HCT116 (cell line): ENCODE results near the gene CAB39L. TPM values are rescaled to one million over a fixed set of nuclear protein-coding genes. Genes with fewer than 3 reads are reported as not detected.

ENCODE experiments used
- ATAC-seq: fragments of 200-7000 bp; cut with Tn5 transposase; 2 replicates; pipeline ENCODE4 v1.9.1; 2020; ENCODE audit warnings: mild to moderate bottlenecking, moderate library complexity
- BruUV-seq: library from RNA; stranded (reverse); fragments of 400-500 nt; replicated peaks from 2 replicates; lab custom pipeline; 2021; lab: Mats Ljungman, UMichigan
- CTCF ChIA-PET: fragments of 300-600 bp; sonication (Branson Sonifier 250); formaldehyde crosslinking; loops from one replicate; lab custom pipeline; 2021; ENCODE audit warnings: antibody characterized with exemption; lab: Charles Lee
- POLR2A ChIA-PET: fragments of 300-600, 350-600 bp; sonication (Branson Sonifier 250); formaldehyde crosslinking; loops from one replicate; lab custom pipeline; 2021; ENCODE audit warnings: antibody characterized with exemption; lab: Charles Lee
- RAD21 ChIA-PET, 2 experiments: fragments of 300-600 bp; sonication (Branson Sonifier 250); formaldehyde crosslinking; loops; one replicate each; lab custom pipeline; 2023; ENCODE audit warnings: low total read pairs in 2 of 2; ENCODE audit not compliant: uncharacterized antibody in 2 of 2, unreplicated experiment in 2 of 2, low non-redundant PET in 1 of 2; lab: Charles Lee
- DNase-seq: peaks from one replicate; pipeline ENCODE4 v3.0.0-alpha.2; 2010; ENCODE audit warnings: low read depth, low spot score
- H2AFZ ChIP-seq: fragments of 200-600 bp; shearing (Covaris generic), sonication (generic); 2 replicates; pipeline ENCODE4 v1.6.1; 2017; ENCODE audit warnings: low read depth, mixed run types, mixed read lengths, antibody characterized with exemption, low read length; ENCODE audit not compliant: poor library complexity, severe bottlenecking
- H3K27ac ChIP-seq: 2 replicates; pipeline ENCODE4 v1.5.1; 2012; ENCODE audit warnings: low read depth, low read length
- H3K27me3 ChIP-seq: fragments of 200-600 bp; sonication (generic); 2 replicates; pipeline ENCODE4 v1.6.1; 2016; ENCODE audit warnings: mixed run types, low read length, mixed read lengths; ENCODE audit not compliant: insufficient read depth
- H3K36me3 ChIP-seq, 2 experiments: fragments of 200-500 bp in 1 of 2; fragments of 200-600 bp in 1 of 2; sonication (Bioruptor generic) in 1 of 2; sonication (generic) in 1 of 2; 2 replicates each; pipeline versions ENCODE4 v1.5.1 to v1.6.1; 2014 to 2016; ENCODE audit warnings: low read length in 2 of 2, inconsistent platforms in 1 of 2, mixed read lengths in 1 of 2, mixed run types in 1 of 2; ENCODE audit not compliant: insufficient read depth in 2 of 2, control insufficient read depth in 1 of 2
- H3K4me1 ChIP-seq, 2 experiments: fragments of 200-600 bp in 1 of 2; sonication (generic) in 1 of 2; 2 replicates each; pipeline versions ENCODE4 v1.5.1 to v1.6.1; 2012 to 2017; ENCODE audit warnings: low read length in 2 of 2, inconsistent platforms in 1 of 2, mild to moderate bottlenecking in 1 of 2, mixed read lengths in 1 of 2, mixed run types in 1 of 2, moderate library complexity in 1 of 2; ENCODE audit not compliant: insufficient read depth in 2 of 2, control insufficient read depth in 1 of 2
- H3K4me2 ChIP-seq: fragments of 200-600 bp; sonication (generic); 2 replicates; pipeline ENCODE4 v1.6.1; 2017; ENCODE audit warnings: mixed run types, low read length, mixed read lengths
- H3K4me3 ChIP-seq, 2 experiments: fragments of 200-600 bp in 1 of 2; sonication (generic) in 1 of 2; replicated peaks in 1 of 2; 2 replicates each; pipeline ENCODE4 v1.5.1; 2011 to 2016; ENCODE audit warnings: low read length in 2 of 2, control low read depth in 1 of 2, low read depth in 1 of 2, mild to moderate bottlenecking in 1 of 2, mixed read lengths in 1 of 2, mixed run types in 1 of 2
- H3K79me2 ChIP-seq: fragments of 200-600 bp; sonication (generic); 2 replicates; pipeline ENCODE4 v1.6.1; 2017; ENCODE audit warnings: mild to moderate bottlenecking, mixed run types, low read length, moderate library complexity, mixed read lengths; ENCODE audit not compliant: insufficient read depth
- H3K9ac ChIP-seq: fragments of 200-600 bp; sonication (generic); 2 replicates; pipeline ENCODE4 v1.6.1; 2016; ENCODE audit warnings: low read length, mixed read lengths
- H3K9me2 ChIP-seq: fragments of 200-600 bp; sonication (generic), shearing (Covaris generic); 2 replicates; pipeline ENCODE4 v1.6.1; 2017; ENCODE audit warnings: mixed run types, mild to moderate bottlenecking, moderate library complexity; ENCODE audit not compliant: insufficient read depth
- H3K9me3 ChIP-seq, 2 experiments: fragments of 200-500 bp in 1 of 2; fragments of 200-600 bp in 1 of 2; sonication (Bioruptor generic) in 1 of 2; sonication (generic) in 1 of 2; 2 replicates each; pipeline ENCODE4 v1.6.1; 2014 to 2017; ENCODE audit warnings: low read length in 2 of 2, mixed read lengths in 2 of 2, inconsistent platforms in 1 of 2, low read depth in 1 of 2, mild to moderate bottlenecking in 1 of 2, mixed run types in 1 of 2, moderate library complexity in 1 of 2; ENCODE audit not compliant: control insufficient read depth in 1 of 2, insufficient read depth in 1 of 2
- H4K20me1 ChIP-seq: fragments of 200-600 bp; sonication (generic), shearing (Covaris generic); 2 replicates; pipeline ENCODE4 v1.6.1; 2017; ENCODE audit warnings: mixed run types, mild to moderate bottlenecking, moderate library complexity; ENCODE audit not compliant: insufficient read depth
- FOSL1 ChIP-seq: IDR thresholded peaks from 2 replicates; pipeline ENCODE4 v1.6.1; 2012; ENCODE audit warnings: low read depth
- RAD21 ChIP-seq: IDR thresholded peaks from 2 replicates; pipeline ENCODE4 v1.6.1; 2012; ENCODE audit warnings: low read depth, mild to moderate bottlenecking
- intact Hi-C: fragments of 100-400 bp; cut with micrococcal nuclease; formaldehyde crosslinking; loops from 2 replicates; pipeline ENCODE4 v1.10.0; 2022
- total RNA-seq: library from RNA; stranded (reverse); gene quantifications from one replicate; pipeline ENCODE4 v1.2.1, GENCODE V29; 2021; ENCODE audit not compliant: unreplicated experiment
- TF ChIP-seq, protein P1 (sequence below): IDR thresholded peaks from 2 replicates; pipeline ENCODE4 v1.6.1; 2011; ENCODE audit warnings: mild to moderate bottlenecking, low read length, moderate library complexity; ENCODE audit not compliant: insufficient replicate concordance; ENCODE audit errors: extremely low read depth
- TF ChIP-seq, protein P2 (sequence below), 3 experiments: fragments of 200-600 bp in 1 of 3; sonication (generic) in 1 of 3; IDR thresholded peaks in 2 of 3; conservative IDR thresholded peaks in 1 of 3; 2 replicates each; pipeline ENCODE4 v1.5.1; 2012 to 2017; ENCODE audit warnings: low read depth in 2 of 3, low read length in 2 of 3, antibody characterized with exemption in 1 of 3, borderline replicate concordance in 1 of 3, control low read depth in 1 of 3, mild to moderate bottlenecking in 1 of 3, mixed read lengths in 1 of 3, mixed run types in 1 of 3, moderate library complexity in 1 of 3; ENCODE audit not compliant: insufficient read depth in 1 of 3

Gene CAB39L
- total RNA-seq, 1 experiment from 2014 or later, result 6.1 TPM

DNA sequence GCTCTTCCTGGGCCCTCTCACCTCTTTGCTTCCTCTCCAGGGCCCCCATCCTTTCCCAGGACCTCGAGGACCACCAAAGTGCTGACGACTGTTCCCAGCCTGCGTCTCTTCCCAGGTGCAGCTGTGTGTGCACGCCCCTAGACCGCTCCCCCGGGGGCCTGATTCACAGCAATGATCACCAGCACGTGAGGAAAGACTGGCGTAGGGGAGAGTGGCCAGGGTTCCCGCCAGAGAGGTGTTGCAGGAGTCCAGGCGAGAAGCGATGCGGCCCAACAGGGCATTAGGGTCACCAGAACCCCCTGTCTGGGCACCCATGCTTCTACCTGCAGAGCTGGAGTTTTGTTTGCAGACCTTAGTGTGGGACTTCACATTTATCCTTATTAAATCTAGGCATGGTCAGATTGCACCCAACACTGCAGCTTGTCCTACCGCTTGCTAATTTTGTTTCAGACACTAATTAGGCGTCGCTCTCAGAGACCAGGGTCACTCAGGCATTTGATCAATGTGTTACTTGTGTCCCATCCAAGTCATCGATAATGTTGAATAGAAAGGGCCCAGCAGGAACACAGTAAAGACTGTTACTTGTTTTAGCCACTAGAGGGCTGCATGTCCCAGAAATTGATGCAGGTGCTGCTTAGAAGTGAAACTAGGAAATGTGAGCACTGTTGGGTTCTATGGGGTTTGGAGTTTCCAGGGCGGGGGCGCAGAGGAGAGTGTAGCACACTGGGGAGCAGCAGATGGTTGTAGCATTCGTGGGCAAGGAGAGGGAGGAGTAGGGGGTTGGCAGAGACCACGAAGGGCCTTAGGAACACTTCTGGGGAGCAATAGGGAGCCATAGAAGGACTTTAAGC, 142.9 kb downstream of the CAB39L start:
- TF ChIP-seq, protein P1, sequence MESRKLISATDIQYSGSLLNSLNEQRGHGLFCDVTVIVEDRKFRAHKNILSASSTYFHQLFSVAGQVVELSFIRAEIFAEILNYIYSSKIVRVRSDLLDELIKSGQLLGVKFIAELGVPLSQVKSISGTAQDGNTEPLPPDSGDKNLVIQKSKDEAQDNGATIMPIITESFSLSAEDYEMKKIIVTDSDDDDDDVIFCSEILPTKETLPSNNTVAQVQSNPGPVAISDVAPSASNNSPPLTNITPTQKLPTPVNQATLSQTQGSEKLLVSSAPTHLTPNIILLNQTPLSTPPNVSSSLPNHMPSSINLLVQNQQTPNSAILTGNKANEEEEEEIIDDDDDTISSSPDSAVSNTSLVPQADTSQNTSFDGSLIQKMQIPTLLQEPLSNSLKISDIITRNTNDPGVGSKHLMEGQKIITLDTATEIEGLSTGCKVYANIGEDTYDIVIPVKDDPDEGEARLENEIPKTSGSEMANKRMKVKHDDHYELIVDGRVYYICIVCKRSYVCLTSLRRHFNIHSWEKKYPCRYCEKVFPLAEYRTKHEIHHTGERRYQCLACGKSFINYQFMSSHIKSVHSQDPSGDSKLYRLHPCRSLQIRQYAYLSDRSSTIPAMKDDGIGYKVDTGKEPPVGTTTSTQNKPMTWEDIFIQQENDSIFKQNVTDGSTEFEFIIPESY, result no peak
- peak; percentile 96 for TF ChIP-seq RAD21
- TF ChIP-seq, protein P2, sequence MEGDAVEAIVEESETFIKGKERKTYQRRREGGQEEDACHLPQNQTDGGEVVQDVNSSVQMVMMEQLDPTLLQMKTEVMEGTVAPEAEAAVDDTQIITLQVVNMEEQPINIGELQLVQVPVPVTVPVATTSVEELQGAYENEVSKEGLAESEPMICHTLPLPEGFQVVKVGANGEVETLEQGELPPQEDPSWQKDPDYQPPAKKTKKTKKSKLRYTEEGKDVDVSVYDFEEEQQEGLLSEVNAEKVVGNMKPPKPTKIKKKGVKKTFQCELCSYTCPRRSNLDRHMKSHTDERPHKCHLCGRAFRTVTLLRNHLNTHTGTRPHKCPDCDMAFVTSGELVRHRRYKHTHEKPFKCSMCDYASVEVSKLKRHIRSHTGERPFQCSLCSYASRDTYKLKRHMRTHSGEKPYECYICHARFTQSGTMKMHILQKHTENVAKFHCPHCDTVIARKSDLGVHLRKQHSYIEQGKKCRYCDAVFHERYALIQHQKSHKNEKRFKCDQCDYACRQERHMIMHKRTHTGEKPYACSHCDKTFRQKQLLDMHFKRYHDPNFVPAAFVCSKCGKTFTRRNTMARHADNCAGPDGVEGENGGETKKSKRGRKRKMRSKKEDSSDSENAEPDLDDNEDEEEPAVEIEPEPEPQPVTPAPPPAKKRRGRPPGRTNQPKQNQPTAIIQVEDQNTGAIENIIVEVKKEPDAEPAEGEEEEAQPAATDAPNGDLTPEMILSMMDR (IDR thresholded peaks at IDR 0.05 in 2 of 3, conservative IDR thresholded peaks at IDR 0.05 in 1 of 3; ENCODE audit: borderline replicate concordance in 1 of 3, insufficient read depth in 1 of 3, low read depth in 2 of 3, low read length in 2 of 3), result peak; percentile 82 to 95 (median 87)
- no peak for TF ChIP-seq FOSL1
- TF ChIP-seq, all 23 proteins: peak for 2
- H3K4me3 ChIP-seq, result peak overlapping the region; percentile 20 to 47; a peak in 3 of 4 replicates
- RAD21 ChIA-PET, result interaction anchor here (0.6 to 1.0 kb wide), 3 partner anchors 136 to 306 kb away, joined by 3 to 4 read pairs (median 4); no protein-coding TSS in a partner anchor
- POLR2A ChIA-PET, result no interaction called here
- H3K79me2 ChIP-seq, result no peaks in the 10 kb centered on the region
- DNase-seq (peak; percentile 42), ATAC-seq (peak; percentile 90)
- H3K4me1 ChIP-seq, result peaks cover 7 to 20% of the 10 kb centered on the region in 2 experiments
- no peaks in the 10 kb centered on the region for H3K9me3 ChIP-seq
- no TSS peak for BruUV-seq
- no peak overlapping the region for H3K27ac ChIP-seq
- H3K36me3 ChIP-seq, result no peaks in the 10 kb centered on the region
- H3K4me2 ChIP-seq, result peak overlapping the region; percentile 71
- H2AFZ ChIP-seq, result peak overlapping the region; percentile 64
- no peaks in the 10 kb centered on the region for H4K20me1 ChIP-seq
- intact Hi-C loops, result loop anchor here (1.0 to 2.0 kb wide), 3 partner anchors 136 to 306 kb away; no protein-coding TSS in a partner anchor
- no peaks in the 10 kb centered on the region for H3K9me2 ChIP-seq
- H3K9ac ChIP-seq, result peak overlapping the region; percentile 16; the same call in 1 of the 2 replicates
- no peaks in the 10 kb centered on the region for H3K27me3 ChIP-seq
- CTCF ChIA-PET, result interaction anchor here (0.6 to 1.0 kb wide), 5 partner anchors 13 to 306 kb away, joined by 3 read pairs; no protein-coding TSS in a partner anchor
